Natural killer cell (primary cell): Measurements from ENCODE around the gene LRRC8C. TPM values are rescaled to one million over a fixed set of nuclear protein-coding genes. Genes with fewer than 3 reads are reported as not detected.
A peak's percentile ranks its signal among the peaks of the same experiment; 100 is the strongest.

ENCODE experiments used
- ATAC-seq, 3 donors: fragments of 150-1000 bp in 2 of 3; fragments of 200-7000 bp in 1 of 3; cut with Tn5 transposase; 1 replicate in 1 of 3; 2 replicates in 2 of 3; pipeline ENCODE4 v1.10.0; 2021; ENCODE audit warnings: mild to moderate bottlenecking in 2 of 3, moderate library complexity in 2 of 3
- DNase-seq, 2 donors: peaks; one replicate each; pipeline versions ENCODE4 v3.0.0 to v3.0.0-alpha.2; 2013 to 2021; ENCODE audit warnings: mixed read lengths in 1 of 2
- H3K27ac ChIP-seq: one replicate; pipeline ENCODE4 v1.5.1; 2013; ENCODE audit warnings: mild to moderate bottlenecking, low read length
- H3K27me3 ChIP-seq: one replicate; pipeline ENCODE4 v1.6.1; 2013; ENCODE audit warnings: low read length; ENCODE audit not compliant: control insufficient read depth, insufficient read depth
- H3K36me3 ChIP-seq: one replicate; pipeline ENCODE4 v1.6.1; 2013; ENCODE audit warnings: low read length; ENCODE audit not compliant: control insufficient read depth, insufficient read depth
- H3K4me1 ChIP-seq: one replicate; pipeline ENCODE4 v1.6.1; 2013; ENCODE audit warnings: low read length; ENCODE audit not compliant: control insufficient read depth, insufficient read depth
- H3K4me3 ChIP-seq: one replicate; pipeline ENCODE4 v1.5.1; 2013; ENCODE audit warnings: low read length
- H3K9me3 ChIP-seq: one replicate; pipeline ENCODE4 v1.6.1; 2013; ENCODE audit warnings: low read length; ENCODE audit not compliant: control insufficient read depth, insufficient read depth
- H3K27ac Mint-ChIP-seq, 2 donors: one replicate each; pipeline ENCODE4 v1.8.0; 2022; ENCODE audit warnings: mild to moderate bottlenecking in 2 of 2, mixed read lengths in 2 of 2, moderate library complexity in 1 of 2
- H3K27me3 Mint-ChIP-seq, 2 donors: one replicate each; pipeline ENCODE4 v1.8.0; 2022; ENCODE audit warnings: low read depth in 2 of 2, mixed read lengths in 2 of 2
- H3K36me3 Mint-ChIP-seq: one replicate; pipeline ENCODE4 v1.8.0; 2022; ENCODE audit warnings: mixed read lengths
- H3K4me1 Mint-ChIP-seq, 2 donors: one replicate each; pipeline ENCODE4 v1.8.0; 2022; ENCODE audit warnings: mixed read lengths in 2 of 2
- H3K4me3 Mint-ChIP-seq: one replicate; pipeline ENCODE4 v1.8.0; 2022; ENCODE audit warnings: mild to moderate bottlenecking, moderate library complexity, mixed read lengths
- H3K9me3 Mint-ChIP-seq, 2 donors: one replicate each; pipeline ENCODE4 v1.8.0; 2022; ENCODE audit warnings: mixed read lengths in 2 of 2
- WGBS: methylation state at CpG from one replicate; pipeline ENCODE4 v1.1.7; 2013; ENCODE audit warnings: missing lambda C conversion rate; ENCODE audit not compliant: insufficient coverage; 5-methylcytosine and 5-hydroxymethylcytosine counted together
- intact Hi-C: fragments of 100-400 bp; cut with micrococcal nuclease; formaldehyde crosslinking; loops from one replicate; pipeline ENCODE4 v1.14.2; 2022
- total RNA-seq, 4 donors: library from RNA; stranded (reverse); fragments of 120-200 nt in 1 of 4; gene quantifications; one replicate each; pipeline versions ENCODE4 v1.2.3 to v1.2.4, GENCODE V29; 2013 to 2022
- TF ChIP-seq, protein P1 (sequence below): fragments of 200-600 bp; IDR thresholded peaks from one replicate; pipeline ENCODE4 v1.8.0; 2022; ENCODE audit warnings: antibody characterized with exemption

The LRRC8C gene
- total RNA-seq, 3 donors from 2014 or later (not counting 1 experiment from before 2014, with no cell fraction given), result 7.6 to 19.1 (median 15.1) TPM

DNA sequence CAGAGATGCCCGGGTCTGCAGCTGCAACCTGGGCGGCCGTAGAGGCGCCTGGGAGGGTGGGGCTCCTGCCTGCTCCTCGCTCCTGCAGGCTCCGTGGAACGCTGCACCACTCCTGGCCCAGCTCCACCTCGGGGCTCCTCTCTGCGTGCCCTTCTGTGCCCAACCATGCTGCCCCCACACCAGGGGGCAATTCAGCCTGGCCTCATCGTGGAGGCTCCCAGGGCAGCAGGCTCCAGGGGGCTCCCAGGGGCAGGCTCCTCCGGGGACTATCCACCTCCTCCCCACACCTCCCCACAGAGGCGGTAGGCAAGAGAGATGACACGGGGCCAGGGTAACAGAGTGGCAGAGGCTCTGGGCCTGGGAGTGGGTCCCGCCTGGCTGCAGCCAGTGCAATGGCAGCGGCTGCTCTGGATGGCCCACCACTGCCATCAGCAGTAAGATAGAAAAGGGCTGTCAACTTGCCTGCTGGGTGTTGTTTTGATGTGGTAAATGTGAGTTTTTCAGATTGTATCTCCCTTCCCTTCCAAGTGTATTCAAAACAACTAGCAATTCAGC is 22.4 kb upstream of the LRRC8C start:
- intact Hi-C loops, result no loop called here

DNA sequence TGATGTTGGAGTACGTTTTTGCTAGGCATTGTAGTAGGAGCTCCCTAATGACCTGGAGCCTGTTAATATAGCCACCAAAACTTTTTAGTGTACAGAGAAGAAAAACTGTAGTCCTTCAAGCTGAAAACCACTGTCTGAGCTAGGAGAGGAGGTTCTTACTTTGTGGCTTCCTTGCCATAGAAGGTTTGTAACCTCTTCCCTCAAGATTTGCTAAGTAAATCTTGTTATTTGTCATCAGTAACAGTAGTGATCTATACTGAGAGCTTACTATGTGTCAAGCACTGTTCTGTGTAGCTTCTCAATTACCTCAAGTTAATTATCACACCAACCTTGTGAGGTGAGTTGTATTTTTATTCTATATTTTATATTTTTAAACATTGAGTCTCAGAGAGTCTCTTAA is 21.2 kb upstream of the LRRC8C start:
- Histone ChIP-seq H3K27me3 (no peaks in the 10 kb centered on the region), H3K4me1 (peaks cover 39% of the 10 kb centered on the region), H3K4me3 (no peak overlapping the region), H3K36me3 (no peaks in the 10 kb centered on the region), H3K9me3 (no peaks in the 10 kb centered on the region), H3K27ac (no peak overlapping the region)
- intact Hi-C loops, result no loop called here
- no peaks in the 10 kb centered on the region for H3K36me3 Mint-ChIP-seq
- H3K27ac Mint-ChIP-seq, result peak overlapping the region; percentile 50 to 81
- peaks cover 48 to 52% of the 10 kb centered on the region in 2 donors for H3K4me1 Mint-ChIP-seq
- H3K9me3 Mint-ChIP-seq, result no peaks in the 10 kb centered on the region
- H3K27me3 Mint-ChIP-seq, result no peaks in the 10 kb centered on the region
- H3K4me3 Mint-ChIP-seq, result peak overlapping the region; percentile 43
- ATAC-seq, result peak in 2 of 3 donors; percentile 22 to 23
- peak in 1 of 2 donors; percentile 63 for DNase-seq
- TF ChIP-seq, protein P1, sequence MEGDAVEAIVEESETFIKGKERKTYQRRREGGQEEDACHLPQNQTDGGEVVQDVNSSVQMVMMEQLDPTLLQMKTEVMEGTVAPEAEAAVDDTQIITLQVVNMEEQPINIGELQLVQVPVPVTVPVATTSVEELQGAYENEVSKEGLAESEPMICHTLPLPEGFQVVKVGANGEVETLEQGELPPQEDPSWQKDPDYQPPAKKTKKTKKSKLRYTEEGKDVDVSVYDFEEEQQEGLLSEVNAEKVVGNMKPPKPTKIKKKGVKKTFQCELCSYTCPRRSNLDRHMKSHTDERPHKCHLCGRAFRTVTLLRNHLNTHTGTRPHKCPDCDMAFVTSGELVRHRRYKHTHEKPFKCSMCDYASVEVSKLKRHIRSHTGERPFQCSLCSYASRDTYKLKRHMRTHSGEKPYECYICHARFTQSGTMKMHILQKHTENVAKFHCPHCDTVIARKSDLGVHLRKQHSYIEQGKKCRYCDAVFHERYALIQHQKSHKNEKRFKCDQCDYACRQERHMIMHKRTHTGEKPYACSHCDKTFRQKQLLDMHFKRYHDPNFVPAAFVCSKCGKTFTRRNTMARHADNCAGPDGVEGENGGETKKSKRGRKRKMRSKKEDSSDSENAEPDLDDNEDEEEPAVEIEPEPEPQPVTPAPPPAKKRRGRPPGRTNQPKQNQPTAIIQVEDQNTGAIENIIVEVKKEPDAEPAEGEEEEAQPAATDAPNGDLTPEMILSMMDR, result no peak
- 67% methylated on average over 1 of the region's 1 CpG for WGBS

More for the DNA sequence above, 22.4 kb upstream of the LRRC8C start:
- Histone ChIP-seq H3K4me1 (peaks cover 45% of the 10 kb centered on the region), H3K36me3 (no peaks in the 10 kb centered on the region), H3K9me3 (no peaks in the 10 kb centered on the region), H3K27me3 (no peaks in the 10 kb centered on the region), H3K4me3 (no peak overlapping the region), H3K27ac (no peak overlapping the region)
- peak overlapping the region; percentile 50 to 81 for H3K27ac Mint-ChIP-seq
- peak; percentile 29 to 55 (median 50) for ATAC-seq
- H3K4me3 Mint-ChIP-seq, result peak overlapping the region; percentile 43
- TF ChIP-seq, protein P1, result no peak
- peaks cover 55 to 64% of the 10 kb centered on the region in 2 donors for H3K4me1 Mint-ChIP-seq
- WGBS, result 66% methylated on average over 15 of the region's 15 CpGs
- H3K36me3 Mint-ChIP-seq, result no peaks in the 10 kb centered on the region
- DNase-seq, result peak; percentile 19 to 86
- H3K9me3 Mint-ChIP-seq, result no peaks in the 10 kb centered on the region
- H3K27me3 Mint-ChIP-seq, result no peaks in the 10 kb centered on the region

DNA sequence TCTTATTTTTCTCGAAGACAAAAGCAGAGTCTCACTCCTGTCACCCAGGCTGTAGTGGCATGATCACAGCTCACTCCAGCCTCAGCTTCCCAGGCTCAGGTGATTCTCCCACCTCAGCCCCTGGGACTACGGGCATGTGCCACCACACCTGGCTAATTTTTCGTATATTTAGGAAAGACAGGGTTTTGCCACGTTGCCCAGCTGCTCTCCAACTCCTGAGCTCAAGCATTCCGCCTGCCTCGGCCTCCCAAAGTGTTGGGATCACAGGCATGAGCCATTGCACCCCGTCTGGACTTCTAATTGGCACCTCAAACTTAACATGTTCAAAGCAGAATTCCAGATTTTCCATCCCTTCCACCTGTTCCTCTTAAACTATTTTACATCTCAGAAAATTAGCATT is 19.0 kb upstream of the LRRC8C start:
- Histone ChIP-seq H3K4me1 (peaks cover 28% of the 10 kb centered on the region), H3K27ac (no peak overlapping the region), H3K9me3 (no peaks in the 10 kb centered on the region), H3K36me3 (no peaks in the 10 kb centered on the region), H3K27me3 (no peaks in the 10 kb centered on the region), H3K4me3 (no peak overlapping the region)
- intact Hi-C loops, result no loop called here
- no peaks in the 10 kb centered on the region for H3K9me3 Mint-ChIP-seq
- H3K36me3 Mint-ChIP-seq, result no peaks in the 10 kb centered on the region
- no peak overlapping the region for H3K4me3 Mint-ChIP-seq
- TF ChIP-seq, protein P1, result no peak
- DNase-seq (no peak), ATAC-seq (no peak)
- H3K4me1 Mint-ChIP-seq, result peaks cover 26 to 30% of the 10 kb centered on the region in 2 donors
- WGBS, result 92% methylated on average over 7 of the region's 7 CpGs
- H3K27me3 Mint-ChIP-seq, result peaks cover 0 to 3% of the 10 kb centered on the region in 2 donors
- H3K27ac Mint-ChIP-seq, result no peak overlapping the region
